HEK293 (cell line): ENCODE data around the gene MYL4.

Experiments used
- CTCF ChIP-seq: fragments of 450-650 bp; formaldehyde crosslinking; IDR thresholded peaks from 2 replicates; pipeline ENCODE4 v1.5.1; 2016; ENCODE audit warnings: missing biosample characterization, missing genetic modification characterization
- SCRT1 ChIP-seq: fragments of 450-650 bp; formaldehyde crosslinking; IDR thresholded peaks from 2 replicates; pipeline ENCODE4 v1.5.1; 2016; ENCODE audit warnings: missing biosample characterization, missing genetic modification characterization, borderline replicate concordance
- YY1 ChIP-seq: fragments of 450-650 bp; formaldehyde crosslinking; IDR thresholded peaks from 2 replicates; pipeline ENCODE4 v1.5.1; 2018; ENCODE audit warnings: missing biosample characterization, missing genetic modification characterization
- ZNF174 ChIP-seq: fragments of 450-650 bp; formaldehyde crosslinking; IDR thresholded peaks from 2 replicates; pipeline ENCODE4 v1.5.0; 2017; ENCODE audit warnings: missing biosample characterization, mild to moderate bottlenecking, missing genetic modification characterization
- ZNF175 ChIP-seq: fragments of 450-650 bp; formaldehyde crosslinking; IDR thresholded peaks from 2 replicates; pipeline ENCODE4 v1.5.1; 2016; ENCODE audit warnings: missing biosample characterization, missing genetic modification characterization
- ZNF426 ChIP-seq: fragments of 450-650 bp; formaldehyde crosslinking; IDR thresholded peaks from 2 replicates; pipeline ENCODE4 v1.5.1; 2017; ENCODE audit warnings: missing biosample characterization, missing genetic modification characterization, mild to moderate bottlenecking, inconsistent platforms, moderate library complexity
- ZNF518A ChIP-seq: fragments of 450-650 bp; formaldehyde crosslinking; conservative IDR thresholded peaks from 2 replicates; pipeline ENCODE4 v1.5.1; 2016; ENCODE audit warnings: low read depth, missing biosample characterization, missing genetic modification characterization
- ZNF530 ChIP-seq: fragments of 450-650 bp; formaldehyde crosslinking; IDR thresholded peaks from 2 replicates; pipeline ENCODE4 v1.5.1; 2016; ENCODE audit warnings: low read depth, missing biosample characterization, missing genetic modification characterization

GRCh38 chr17:47210105-47210504 is 957 bp downstream of the MYL4 start:
- no peak for TF ChIP-seq CTCF (tag by site-specific recombination)
- no peak for TF ChIP-seq ZNF518A (tag by site-specific recombination)
- no peak for TF ChIP-seq ZNF426 (tag by site-specific recombination)
- no peak for TF ChIP-seq YY1 (tag by site-specific recombination)
- TF ChIP-seq ZNF174 (tag by site-specific recombination) = no peak
- TF ChIP-seq ZNF530 (tag by site-specific recombination) = no peak
- TF ChIP-seq SCRT1 (tag by site-specific recombination) = no peak
- no peak for TF ChIP-seq ZNF175 (tag by site-specific recombination)
